Measurements from ENCODE around the gene NPHS1. TPM values are rescaled to one million over a fixed set of nuclear protein-coding genes. Genes with fewer than 3 reads are reported as not detected.

The NPHS1 gene
- total RNA-seq, 4 donors from 2014 or later = not detected

- Histone ChIP-seq H3K4me1 (no peaks in the 10 kb centered on the region), H3K27me3 (no peaks in the 10 kb centered on the region), H3K36me3 (peaks cover 68% of the 10 kb centered on the region), H3K4me3 (no peak overlapping the region), H3K27ac (no peak overlapping the region), H3K9me3 (no peaks in the 10 kb centered on the region)
- DNase-seq (ENCODE audit: low spot score in 2 of 2) = no peak
- WGBS = 90% methylated on average over 13 of the region's 13 CpGs
- no peak for TF ChIP-seq CTCF (IDR thresholded peaks at IDR 0.05)
- no peak for TF ChIP-seq POLR2A (IDR thresholded peaks at IDR 0.05)
- no peak for TF ChIP-seq POLR2AphosphoS5 (IDR thresholded peaks at IDR 0.05)
- no peak for TF ChIP-seq EP300 (IDR thresholded peaks at IDR 0.05)
These were observed 37.9 kb upstream of the NPHS1 start for GRCh38 chr19:35890113-35890650.

GRCh38 chr19:35889370-35890112 is 37.2 kb upstream of the NPHS1 start:
- H3K4me1 ChIP-seq = no peaks in the 10 kb centered on the region
- no peak for DNase-seq (ENCODE audit: low spot score in 2 of 2)
- no peaks in the 10 kb centered on the region for H3K27me3 ChIP-seq
- no peaks in the 10 kb centered on the region for H3K9me3 ChIP-seq
- no peak overlapping the region for H3K27ac ChIP-seq
- H3K4me3 ChIP-seq = no peak overlapping the region
- peaks cover 62% of the 10 kb centered on the region for H3K36me3 ChIP-seq
- TF ChIP-seq CTCF (IDR thresholded peaks at IDR 0.05) = no peak
- WGBS = 89% methylated on average over 16 of the region's 18 CpGs

GRCh38 chr19:35888398-35888797 is 36.1 kb upstream of the NPHS1 start:
- no peak for TF ChIP-seq EP300 (IDR thresholded peaks at IDR 0.05)
- TF ChIP-seq POLR2AphosphoS5 (IDR thresholded peaks at IDR 0.05) = no peak
- TF ChIP-seq POLR2A (IDR thresholded peaks at IDR 0.05) = no peak
- no peak for TF ChIP-seq CTCF (IDR thresholded peaks at IDR 0.05)
- DNase-seq (ENCODE audit: low spot score in 2 of 2) = no peak
- WGBS = 96% methylated on average over 9 of the region's 9 CpGs
- no peaks in the 10 kb centered on the region for H3K4me1 ChIP-seq
- no peak overlapping the region for H3K4me3 ChIP-seq
- peaks cover 50% of the 10 kb centered on the region for H3K36me3 ChIP-seq
- H3K27me3 ChIP-seq = no peaks in the 10 kb centered on the region
- no peaks in the 10 kb centered on the region for H3K9me3 ChIP-seq
- no peak overlapping the region for H3K27ac ChIP-seq

- DNase-seq (ENCODE audit: low spot score in 2 of 2) = no peak
- no peaks in the 10 kb centered on the region for H3K9me3 ChIP-seq
- TF ChIP-seq POLR2A (IDR thresholded peaks at IDR 0.05) = no peak
- no peak for TF ChIP-seq CTCF (IDR thresholded peaks at IDR 0.05)
- TF ChIP-seq EP300 (IDR thresholded peaks at IDR 0.05) = no peak
- no peak for TF ChIP-seq POLR2AphosphoS5 (IDR thresholded peaks at IDR 0.05)
- no peak overlapping the region for H3K27ac ChIP-seq
- no peaks in the 10 kb centered on the region for H3K27me3 ChIP-seq
- no peaks in the 10 kb centered on the region for H3K4me1 ChIP-seq
- peaks cover 41% of the 10 kb centered on the region for H3K36me3 ChIP-seq
- WGBS = 93% methylated on average over 5 of the region's 5 CpGs
- no peak overlapping the region for H3K4me3 ChIP-seq
These were observed 34.9 kb upstream of the NPHS1 start for GRCh38 chr19:35887197-35887596.

GRCh38 chr19:35885904-35886303 is 33.6 kb upstream of the NPHS1 start:
- Histone ChIP-seq H3K4me1 (no peaks in the 10 kb centered on the region), H3K9me3 (no peaks in the 10 kb centered on the region), H3K36me3 (peaks cover 35% of the 10 kb centered on the region), H3K4me3 (no peak overlapping the region), H3K27me3 (no peaks in the 10 kb centered on the region), H3K27ac (no peak overlapping the region)
- no peak for DNase-seq (ENCODE audit: low spot score in 2 of 2)
- TF ChIP-seq CTCF (IDR thresholded peaks at IDR 0.05) (no peak), POLR2A (IDR thresholded peaks at IDR 0.05) (no peak), POLR2AphosphoS5 (IDR thresholded peaks at IDR 0.05) (no peak), EP300 (IDR thresholded peaks at IDR 0.05) (no peak)
- WGBS = 88% methylated on average over 7 of the region's 8 CpGs
